Keratinocyte (primary cell): ENCODE data around the gene PRR23E. TPM values are rescaled to one million over a fixed set of nuclear protein-coding genes. Genes with fewer than 3 reads are reported as not detected.

Experiments
- DNase-seq: peaks from one replicate; pipeline ENCODE4 v3.0.0-alpha.2; 2011; ENCODE audit warnings: low read depth, missing footprints, low spot score
- FAIRE-seq: peaks from 2 replicates; lab custom pipeline; 2011; peaks lifted over from hg19 to GRCh38; lab: Jason Lieb, UNC
- H2AFZ ChIP-seq: 2 replicates; pipeline ENCODE4 v1.6.0; 2012; ENCODE audit warnings: low read length, control low read depth, inconsistent platforms; ENCODE audit not compliant: control insufficient read depth
- H3K27ac ChIP-seq: 2 replicates; pipeline ENCODE4 v1.5.1; 2011; ENCODE audit warnings: low read length; ENCODE audit not compliant: control insufficient read depth, insufficient read depth
- H3K27me3 ChIP-seq: 3 replicates; pipeline ENCODE4 v1.6.0; 2011; ENCODE audit warnings: low read length; ENCODE audit not compliant: control insufficient read depth, insufficient read depth; ENCODE audit errors: extremely low read depth
- H3K36me3 ChIP-seq, 2 experiments: 2 replicates in 1 of 2; 3 replicates in 1 of 2; pipeline ENCODE4 v1.5.1; 2011; ENCODE audit warnings: low read length in 2 of 2, mild to moderate bottlenecking in 1 of 2; ENCODE audit not compliant: control insufficient read depth in 2 of 2, insufficient read depth in 2 of 2; ENCODE audit errors: extremely low read depth in 1 of 2
- H3K4me1 ChIP-seq: 3 replicates; pipeline ENCODE4 v1.5.1; 2011; ENCODE audit warnings: low read length; ENCODE audit not compliant: control insufficient read depth, insufficient read depth; ENCODE audit errors: extremely low read depth
- H3K4me2 ChIP-seq: 3 replicates; pipeline ENCODE4 v1.6.0; 2011; ENCODE audit warnings: low read depth, low read length; ENCODE audit not compliant: control insufficient read depth, insufficient read depth; ENCODE audit errors: extremely low read depth
- H3K4me3 ChIP-seq, 3 experiments: fragments of 200-600 bp in 1 of 3; sonication (generic) in 1 of 3; 2 replicates in 2 of 3; 3 replicates in 1 of 3; pipeline ENCODE4 v1.5.1; 2011 to 2016; ENCODE audit warnings: low read length in 3 of 3, mild to moderate bottlenecking in 3 of 3, control low read depth in 2 of 3, inconsistent platforms in 1 of 3, low read depth in 1 of 3, mixed read lengths in 1 of 3, mixed run types in 1 of 3, moderate library complexity in 1 of 3; ENCODE audit not compliant: control insufficient read depth in 2 of 3, insufficient read depth in 2 of 3; ENCODE audit errors: extremely low read depth in 1 of 3
- H3K79me2 ChIP-seq: 2 replicates; pipeline ENCODE4 v1.6.0; 2012; ENCODE audit warnings: low read length; ENCODE audit not compliant: control insufficient read depth, insufficient read depth
- H3K9ac ChIP-seq: 3 replicates; pipeline ENCODE4 v1.6.0; 2011; ENCODE audit warnings: low read length; ENCODE audit not compliant: control insufficient read depth, insufficient read depth; ENCODE audit errors: extremely low read depth
- H3K9me1 ChIP-seq: 3 replicates; pipeline ENCODE4 v1.6.0; 2011; ENCODE audit warnings: low read length; ENCODE audit not compliant: control insufficient read depth, insufficient read depth; ENCODE audit errors: extremely low read depth
- H3K9me3 ChIP-seq: 2 replicates; pipeline ENCODE4 v1.5.1; 2012; ENCODE audit warnings: low read depth, low read length; ENCODE audit not compliant: control insufficient read depth
- H4K20me1 ChIP-seq: 3 replicates; pipeline ENCODE4 v1.6.0; 2011; ENCODE audit warnings: low read length; ENCODE audit not compliant: control insufficient read depth, insufficient read depth; ENCODE audit errors: extremely low read depth
- EZH2 ChIP-seq: IDR thresholded peaks from one replicate; pipeline ENCODE4 v1.6.1; 2012; ENCODE audit warnings: inconsistent platforms, mild to moderate bottlenecking, low read length, moderate library complexity
- dilution Hi-C: fragments of 300-500 bp; cut with MboI; formaldehyde crosslinking; loops from one replicate; pipeline ENCODE4 v1.7.0; 2020; ENCODE audit warnings: low sequenced_read_pairs; ENCODE audit not compliant: extremely low pct_ligation_motif_present
- polyA plus RNA-seq, 5 experiments: library from polyadenylated mRNA; depleted of rRNA in 3 of 5; stranded (reverse) in 3 of 5; stranded (forward) in 1 of 5; unstranded in 1 of 5; fragments of >200 nt; gene quantifications; 1 replicate in 1 of 5; 2 replicates in 3 of 5; 3 replicates in 1 of 5; pipeline versions ENCODE4 v1.2.1 to v1.2.3, GENCODE V29; 2011 to 2012; ENCODE audit warnings: missing spikeins in 2 of 5, low read depth in 1 of 5, low replicate concordance in 1 of 5
- TF ChIP-seq, protein P1 (sequence below), 3 experiments: IDR thresholded peaks in 1 of 3; conservative IDR thresholded peaks in 1 of 3; optimal IDR thresholded peaks in 1 of 3; 2 replicates in 2 of 3; 3 replicates in 1 of 3; pipeline versions ENCODE3 to v1.5.1; 2011; ENCODE audit warnings: low read length in 3 of 3, mild to moderate bottlenecking in 3 of 3, moderate library complexity in 2 of 3, control low read depth in 1 of 3, inconsistent platforms in 1 of 3; ENCODE audit not compliant: insufficient read depth in 2 of 3; ENCODE audit errors: extremely low read depth in 1 of 3

The PRR23E gene
- polyA plus RNA-seq, 1 donor (not counting 4 experiments of a cell fraction or from before 2014, with no cell fraction given), result not detected

DNA sequence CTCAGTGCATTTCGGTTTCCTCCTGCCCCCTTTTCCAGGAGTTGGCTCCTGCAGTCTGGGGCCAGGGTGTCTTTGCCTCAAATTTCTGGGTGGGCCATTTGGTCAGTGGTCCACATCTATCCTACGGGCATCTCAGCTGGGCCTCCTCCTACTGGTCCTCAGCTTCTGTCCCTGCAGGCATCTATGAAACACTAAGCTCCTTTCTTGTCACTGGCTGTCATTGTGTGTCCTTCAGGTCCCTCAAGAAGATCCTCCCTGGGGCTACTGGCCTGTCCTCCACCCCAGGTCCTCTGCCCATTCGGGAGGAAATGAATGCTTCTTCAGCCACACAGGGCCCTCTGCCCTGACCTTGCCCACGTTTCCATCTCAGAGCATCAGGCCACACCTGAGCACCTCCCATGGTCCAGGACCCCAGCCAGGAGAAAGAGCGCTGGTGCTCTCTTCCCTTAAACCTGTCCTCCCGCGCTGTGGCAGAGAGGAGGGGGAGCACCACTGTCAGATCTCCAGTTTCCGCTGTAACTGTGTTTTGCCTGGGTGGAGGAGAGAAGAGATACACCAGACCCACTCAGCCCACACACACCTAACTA is 1.8 kb downstream of the PRR23E start:
- no peaks in the 10 kb centered on the region for H3K4me1 ChIP-seq
- H3K9me3 ChIP-seq, result no peaks in the 10 kb centered on the region
- dilution Hi-C loops, result no loop called here
- no peak for DNase-seq
- H4K20me1 ChIP-seq, result no peaks in the 10 kb centered on the region
- H3K27me3 ChIP-seq, result peaks cover 19% of the 10 kb centered on the region
- no peak for FAIRE-seq
- no peak overlapping the region for H3K4me2 ChIP-seq
- H2AFZ ChIP-seq, result no peak overlapping the region
- no peaks in the 10 kb centered on the region for H3K36me3 ChIP-seq
- H3K9ac ChIP-seq, result no peak overlapping the region
- no peak for TF ChIP-seq EZH2
- TF ChIP-seq, protein P1, sequence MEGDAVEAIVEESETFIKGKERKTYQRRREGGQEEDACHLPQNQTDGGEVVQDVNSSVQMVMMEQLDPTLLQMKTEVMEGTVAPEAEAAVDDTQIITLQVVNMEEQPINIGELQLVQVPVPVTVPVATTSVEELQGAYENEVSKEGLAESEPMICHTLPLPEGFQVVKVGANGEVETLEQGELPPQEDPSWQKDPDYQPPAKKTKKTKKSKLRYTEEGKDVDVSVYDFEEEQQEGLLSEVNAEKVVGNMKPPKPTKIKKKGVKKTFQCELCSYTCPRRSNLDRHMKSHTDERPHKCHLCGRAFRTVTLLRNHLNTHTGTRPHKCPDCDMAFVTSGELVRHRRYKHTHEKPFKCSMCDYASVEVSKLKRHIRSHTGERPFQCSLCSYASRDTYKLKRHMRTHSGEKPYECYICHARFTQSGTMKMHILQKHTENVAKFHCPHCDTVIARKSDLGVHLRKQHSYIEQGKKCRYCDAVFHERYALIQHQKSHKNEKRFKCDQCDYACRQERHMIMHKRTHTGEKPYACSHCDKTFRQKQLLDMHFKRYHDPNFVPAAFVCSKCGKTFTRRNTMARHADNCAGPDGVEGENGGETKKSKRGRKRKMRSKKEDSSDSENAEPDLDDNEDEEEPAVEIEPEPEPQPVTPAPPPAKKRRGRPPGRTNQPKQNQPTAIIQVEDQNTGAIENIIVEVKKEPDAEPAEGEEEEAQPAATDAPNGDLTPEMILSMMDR (optimal IDR thresholded peaks at IDR 0.05 in 1 of 3, IDR thresholded peaks at IDR 0.05 in 1 of 3, conservative IDR thresholded peaks at IDR 0.05 in 1 of 3; ENCODE audit: extremely low read depth in 1 of 3, insufficient read depth in 2 of 3, low read length in 3 of 3), result no peak
- H3K27ac ChIP-seq, result no peak overlapping the region
- H3K9me1 ChIP-seq, result no peaks in the 10 kb centered on the region
- no peaks in the 10 kb centered on the region for H3K79me2 ChIP-seq
- H3K4me3 ChIP-seq, result no peak overlapping the region

DNA sequence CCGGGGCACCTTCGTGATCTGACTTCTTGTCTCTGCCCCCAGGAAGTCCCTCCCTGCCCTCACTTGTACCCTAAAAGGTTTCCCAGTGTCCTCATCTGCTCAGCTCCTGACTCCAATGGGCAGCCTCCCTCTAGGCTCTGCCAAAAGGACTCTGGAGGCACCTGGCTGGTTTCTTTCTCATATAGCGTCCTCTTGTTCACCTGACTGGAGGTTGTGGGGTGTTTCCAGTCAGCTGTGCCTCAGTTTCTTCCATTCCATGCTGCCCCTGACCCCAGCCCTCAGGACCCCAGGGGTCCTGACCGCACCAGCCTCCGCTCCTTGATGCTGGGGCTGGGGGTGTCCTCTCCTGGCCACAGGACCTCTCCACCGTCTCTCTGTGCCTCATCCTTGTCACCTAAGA is 2.5 kb downstream of the PRR23E start:
- no peaks in the 10 kb centered on the region for H4K20me1 ChIP-seq

More for the DNA sequence above, 2.5 kb downstream of the PRR23E start:
- Histone ChIP-seq H2AFZ (no peak overlapping the region), H3K9ac (no peak overlapping the region), H3K4me2 (no peak overlapping the region), H3K79me2 (no peaks in the 10 kb centered on the region), H3K9me1 (no peaks in the 10 kb centered on the region), H3K4me3 (no peak overlapping the region), H3K27ac (no peak overlapping the region), H3K27me3 (peaks cover 26% of the 10 kb centered on the region), H3K36me3 (no peaks in the 10 kb centered on the region), H3K9me3 (no peaks in the 10 kb centered on the region), H3K4me1 (no peaks in the 10 kb centered on the region)
- dilution Hi-C loops, result no loop called here
- no peak for DNase-seq
- TF ChIP-seq, protein P1 (optimal IDR thresholded peaks at IDR 0.05 in 1 of 3, IDR thresholded peaks at IDR 0.05 in 1 of 3, conservative IDR thresholded peaks at IDR 0.05 in 1 of 3; ENCODE audit: extremely low read depth in 1 of 3, insufficient read depth in 2 of 3, low read length in 3 of 3), result no peak
- no peak for TF ChIP-seq EZH2
- FAIRE-seq, result no peak
